ENCODE measurements around the gene KY. TPM values are rescaled to one million over a fixed set of nuclear protein-coding genes. Genes with fewer than 3 reads are reported as not detected.
"Not testable (repeated sequence)": the region's sequence is repeated elsewhere in the genome, so short reads cannot be mapped to it uniquely, and the experiment has no call there.

The KY gene
- total and polyA plus RNA-seq, 2 experiments from 2014 or later: not detected

DNA sequence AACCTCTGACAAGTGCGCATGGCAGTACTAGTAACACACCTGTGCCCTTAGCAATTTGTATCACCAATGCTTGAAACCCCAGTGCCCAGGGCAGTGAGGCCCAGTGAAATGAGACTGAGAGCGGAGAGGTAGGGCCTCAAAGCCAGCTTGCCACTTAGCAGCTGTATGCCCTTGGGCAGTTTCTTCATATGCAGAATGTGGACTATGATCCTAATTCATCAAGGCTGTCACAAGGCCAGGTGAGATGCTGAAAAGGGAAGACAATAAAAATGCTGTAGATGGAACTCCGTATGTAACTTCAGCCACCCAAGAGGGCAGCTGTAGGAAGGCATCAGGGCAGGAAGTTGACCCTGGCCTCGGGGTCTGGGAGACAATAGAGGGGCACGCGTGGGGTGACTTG lies 74.4 kb downstream of the KY start (continued):
- TF ChIP-seq, protein P1, sequence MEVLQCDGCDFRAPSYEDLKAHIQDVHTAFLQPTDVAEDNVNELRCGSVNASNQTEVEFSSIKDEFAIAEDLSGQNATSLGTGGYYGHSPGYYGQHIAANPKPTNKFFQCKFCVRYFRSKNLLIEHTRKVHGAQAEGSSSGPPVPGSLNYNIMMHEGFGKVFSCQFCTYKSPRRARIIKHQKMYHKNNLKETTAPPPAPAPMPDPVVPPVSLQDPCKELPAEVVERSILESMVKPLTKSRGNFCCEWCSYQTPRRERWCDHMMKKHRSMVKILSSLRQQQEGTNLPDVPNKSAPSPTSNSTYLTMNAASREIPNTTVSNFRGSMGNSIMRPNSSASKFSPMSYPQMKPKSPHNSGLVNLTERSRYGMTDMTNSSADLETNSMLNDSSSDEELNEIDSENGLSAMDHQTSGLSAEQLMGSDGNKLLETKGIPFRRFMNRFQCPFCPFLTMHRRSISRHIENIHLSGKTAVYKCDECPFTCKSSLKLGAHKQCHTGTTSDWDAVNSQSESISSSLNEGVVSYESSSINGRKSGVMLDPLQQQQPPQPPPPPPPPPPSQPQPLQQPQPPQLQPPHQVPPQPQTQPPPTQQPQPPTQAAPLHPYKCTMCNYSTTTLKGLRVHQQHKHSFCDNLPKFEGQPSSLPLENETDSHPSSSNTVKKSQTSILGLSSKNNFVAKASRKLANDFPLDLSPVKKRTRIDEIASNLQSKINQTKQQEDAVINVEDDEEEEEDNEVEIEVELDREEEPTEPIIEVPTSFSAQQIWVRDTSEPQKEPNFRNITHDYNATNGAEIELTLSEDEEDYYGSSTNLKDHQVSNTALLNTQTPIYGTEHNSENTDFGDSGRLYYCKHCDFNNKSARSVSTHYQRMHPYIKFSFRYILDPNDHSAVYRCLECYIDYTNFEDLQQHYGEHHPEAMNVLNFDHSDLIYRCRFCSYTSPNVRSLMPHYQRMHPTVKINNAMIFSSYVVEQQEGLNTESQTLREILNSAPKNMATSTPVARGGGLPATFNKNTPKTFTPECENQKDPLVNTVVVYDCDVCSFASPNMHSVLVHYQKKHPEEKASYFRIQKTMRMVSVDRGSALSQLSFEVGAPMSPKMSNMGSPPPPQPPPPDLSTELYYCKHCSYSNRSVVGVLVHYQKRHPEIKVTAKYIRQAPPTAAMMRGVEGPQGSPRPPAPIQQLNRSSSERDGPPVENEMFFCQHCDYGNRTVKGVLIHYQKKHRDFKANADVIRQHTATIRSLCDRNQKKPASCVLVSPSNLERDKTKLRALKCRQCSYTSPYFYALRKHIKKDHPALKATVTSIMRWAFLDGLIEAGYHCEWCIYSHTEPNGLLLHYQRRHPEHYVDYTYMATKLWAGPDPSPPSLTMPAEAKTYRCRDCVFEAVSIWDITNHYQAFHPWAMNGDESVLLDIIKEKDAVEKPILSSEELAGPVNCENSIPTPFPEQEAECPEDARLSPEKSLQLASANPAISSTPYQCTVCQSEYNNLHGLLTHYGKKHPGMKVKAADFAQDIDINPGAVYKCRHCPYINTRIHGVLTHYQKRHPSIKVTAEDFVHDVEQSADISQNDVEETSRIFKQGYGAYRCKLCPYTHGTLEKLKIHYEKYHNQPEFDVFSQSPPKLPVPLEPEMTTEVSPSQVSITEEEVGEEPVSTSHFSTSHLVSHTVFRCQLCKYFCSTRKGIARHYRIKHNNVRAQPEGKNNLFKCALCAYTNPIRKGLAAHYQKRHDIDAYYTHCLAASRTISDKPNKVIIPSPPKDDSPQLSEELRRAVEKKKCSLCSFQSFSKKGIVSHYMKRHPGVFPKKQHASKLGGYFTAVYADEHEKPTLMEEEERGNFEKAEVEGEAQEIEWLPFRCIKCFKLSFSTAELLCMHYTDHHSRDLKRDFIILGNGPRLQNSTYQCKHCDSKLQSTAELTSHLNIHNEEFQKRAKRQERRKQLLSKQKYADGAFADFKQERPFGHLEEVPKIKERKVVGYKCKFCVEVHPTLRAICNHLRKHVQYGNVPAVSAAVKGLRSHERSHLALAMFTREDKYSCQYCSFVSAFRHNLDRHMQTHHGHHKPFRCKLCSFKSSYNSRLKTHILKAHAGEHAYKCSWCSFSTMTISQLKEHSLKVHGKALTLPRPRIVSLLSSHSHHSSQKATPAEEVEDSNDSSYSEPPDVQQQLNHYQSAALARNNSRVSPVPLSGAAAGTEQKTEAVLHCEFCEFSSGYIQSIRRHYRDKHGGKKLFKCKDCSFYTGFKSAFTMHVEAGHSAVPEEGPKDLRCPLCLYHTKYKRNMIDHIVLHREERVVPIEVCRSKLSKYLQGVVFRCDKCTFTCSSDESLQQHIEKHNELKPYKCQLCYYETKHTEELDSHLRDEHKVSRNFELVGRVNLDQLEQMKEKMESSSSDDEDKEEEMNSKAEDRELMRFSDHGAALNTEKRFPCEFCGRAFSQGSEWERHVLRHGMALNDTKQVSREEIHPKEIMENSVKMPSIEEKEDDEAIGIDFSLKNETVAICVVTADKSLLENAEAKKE (CRISPR knock-in tag; IDR thresholded peaks at IDR 0.05): no peak
- TF ChIP-seq, protein P2, sequence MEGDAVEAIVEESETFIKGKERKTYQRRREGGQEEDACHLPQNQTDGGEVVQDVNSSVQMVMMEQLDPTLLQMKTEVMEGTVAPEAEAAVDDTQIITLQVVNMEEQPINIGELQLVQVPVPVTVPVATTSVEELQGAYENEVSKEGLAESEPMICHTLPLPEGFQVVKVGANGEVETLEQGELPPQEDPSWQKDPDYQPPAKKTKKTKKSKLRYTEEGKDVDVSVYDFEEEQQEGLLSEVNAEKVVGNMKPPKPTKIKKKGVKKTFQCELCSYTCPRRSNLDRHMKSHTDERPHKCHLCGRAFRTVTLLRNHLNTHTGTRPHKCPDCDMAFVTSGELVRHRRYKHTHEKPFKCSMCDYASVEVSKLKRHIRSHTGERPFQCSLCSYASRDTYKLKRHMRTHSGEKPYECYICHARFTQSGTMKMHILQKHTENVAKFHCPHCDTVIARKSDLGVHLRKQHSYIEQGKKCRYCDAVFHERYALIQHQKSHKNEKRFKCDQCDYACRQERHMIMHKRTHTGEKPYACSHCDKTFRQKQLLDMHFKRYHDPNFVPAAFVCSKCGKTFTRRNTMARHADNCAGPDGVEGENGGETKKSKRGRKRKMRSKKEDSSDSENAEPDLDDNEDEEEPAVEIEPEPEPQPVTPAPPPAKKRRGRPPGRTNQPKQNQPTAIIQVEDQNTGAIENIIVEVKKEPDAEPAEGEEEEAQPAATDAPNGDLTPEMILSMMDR (conservative IDR thresholded peaks at IDR 0.05; ENCODE audit: low read depth in 2 of 2): no peak

DNA sequence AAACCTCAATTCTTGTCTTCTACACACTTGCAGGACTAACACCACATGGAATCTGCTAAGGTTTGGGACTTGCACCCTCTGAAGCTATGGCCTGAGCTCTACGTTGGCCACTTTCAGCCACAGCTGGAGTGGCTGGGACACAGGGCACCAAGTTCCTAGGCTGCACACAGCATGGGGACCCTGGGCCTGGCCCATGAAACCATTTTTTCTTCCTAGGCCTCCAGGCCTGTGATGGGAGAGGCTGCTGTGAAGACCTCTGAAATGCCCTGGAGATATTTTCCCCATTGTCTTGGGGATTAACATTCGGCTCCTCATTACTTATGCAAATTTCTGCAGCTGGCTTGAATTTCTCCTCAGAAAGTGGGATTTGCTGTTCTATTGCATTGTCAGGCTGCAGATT lies 80.9 kb downstream of the KY start:
- not testable (repeated sequence) for H3K36me3 ChIP-seq (ENCODE audit: insufficient read depth); ATAC-seq; H3K27me3 ChIP-seq (ENCODE audit: insufficient read depth); H3K79me2 ChIP-seq (replicated peaks; ENCODE audit: insufficient read depth); H3K4me2 ChIP-seq; H3K4me1 Mint-ChIP-seq; DNase-seq (ENCODE audit: low spot score); H3K4me3 Mint-ChIP-seq; H3K27ac Mint-ChIP-seq; H3F3A ChIP-seq (replicated peaks; ENCODE audit: low read depth); H2AFZ ChIP-seq; H3K27ac ChIP-seq (ENCODE audit: low read depth); H3K4me3 ChIP-seq; H3K4me1 ChIP-seq (ENCODE audit: insufficient read depth); H3K9me2 ChIP-seq (ENCODE audit: insufficient read depth); H4K20me1 ChIP-seq (replicated peaks; ENCODE audit: insufficient read depth); H3K27me3 Mint-ChIP-seq (ENCODE audit: insufficient read depth, low read depth, poor library complexity)
- Mint-ChIP-seq H3K36me3 (ENCODE audit: low read depth) (peaks cover 28% of the 10 kb centered on the region), H3K9me3 (peaks cover 37% of the 10 kb centered on the region)

- DNase-seq (ENCODE audit: low spot score) (no peak), ATAC-seq (no peak)
- H3K36me3 Mint-ChIP-seq (ENCODE audit: low read depth): peaks cover 28% of the 10 kb centered on the region
- no peak overlapping the region for H3K27ac ChIP-seq (ENCODE audit: low read depth)
- H3K4me1 Mint-ChIP-seq: peaks cover 2% of the 10 kb centered on the region; the same call in 2 of the 3 replicates
- H3F3A ChIP-seq (replicated peaks; ENCODE audit: low read depth): no peaks in the 10 kb centered on the region
- no peaks in the 10 kb centered on the region for H3K9me2 ChIP-seq (ENCODE audit: insufficient read depth)
- no peaks in the 10 kb centered on the region for H4K20me1 ChIP-seq (replicated peaks; ENCODE audit: insufficient read depth)
- H2AFZ ChIP-seq: no peak overlapping the region
- no peak overlapping the region for H3K4me3 ChIP-seq
- H3K4me1 ChIP-seq (ENCODE audit: insufficient read depth): no peaks in the 10 kb centered on the region
- H3K79me2 ChIP-seq (replicated peaks; ENCODE audit: insufficient read depth): no peaks in the 10 kb centered on the region
- H3K27me3 Mint-ChIP-seq (ENCODE audit: insufficient read depth, low read depth, poor library complexity): peaks cover 3% of the 10 kb centered on the region
- no peaks in the 10 kb centered on the region for H3K27me3 ChIP-seq (ENCODE audit: insufficient read depth)
- peaks cover 37% of the 10 kb centered on the region for H3K9me3 Mint-ChIP-seq
- no peaks in the 10 kb centered on the region for H3K36me3 ChIP-seq (ENCODE audit: insufficient read depth)
- no peak overlapping the region for H3K4me3 Mint-ChIP-seq
- H3K27ac Mint-ChIP-seq: no peak overlapping the region
- no peak overlapping the region for H3K4me2 ChIP-seq
- TF ChIP-seq, protein P1 (CRISPR knock-in tag; IDR thresholded peaks at IDR 0.05): no peak
Measured at GRCh38 chr3:134568790-134569189, 82.0 kb downstream of the KY start.

Data from GM23338 (cell line).